Smooth muscle cell (in vitro differentiated cells): ENCODE results near the gene MGLL. TPM values are rescaled to one million over a fixed set of nuclear protein-coding genes. Genes with fewer than 3 reads are reported as not detected.
"Not testable (repeated sequence)": the region's sequence is repeated elsewhere in the genome, so short reads cannot be mapped to it uniquely, and the experiment has no call there.

Source experiments
- DNase-seq: peaks from one replicate; lab custom pipeline; 2025; ENCODE audit not compliant: unreplicated experiment; lab: John Stamatoyannopoulos, UW
- H2AFZ ChIP-seq: fragments of 200-600 bp; sonication (generic); 2 replicates; pipeline ENCODE4 v1.6.0; 2016; ENCODE audit warnings: antibody characterized with exemption, low read depth, mild to moderate bottlenecking
- H3F3A ChIP-seq: fragments of 200-600 bp; sonication (generic); 2 replicates; pipeline ENCODE4 v1.6.0; 2017; ENCODE audit warnings: antibody characterized with exemption, low read depth
- H3K27ac ChIP-seq: fragments of 200-600 bp; sonication (generic); 2 replicates; pipeline ENCODE4 v1.5.1; 2016; ENCODE audit warnings: low read depth, mild to moderate bottlenecking
- H3K27me3 ChIP-seq: fragments of 200-600 bp; sonication (generic); 2 replicates; pipeline ENCODE4 v1.6.1; 2016; ENCODE audit warnings: low read depth, mild to moderate bottlenecking
- H3K36me3 ChIP-seq: fragments of 200-600 bp; sonication (generic); 2 replicates; pipeline ENCODE4 v1.5.1; 2016; ENCODE audit warnings: low read depth
- H3K4me1 ChIP-seq: fragments of 200-600 bp; sonication (generic); 2 replicates; pipeline ENCODE4 v1.5.1; 2016; ENCODE audit warnings: low read depth
- H3K4me2 ChIP-seq: fragments of 200-600 bp; sonication (generic); 2 replicates; pipeline ENCODE4 v1.6.0; 2016; ENCODE audit warnings: mild to moderate bottlenecking
- H3K4me3 ChIP-seq: fragments of 200-600 bp; sonication (generic); 2 replicates; pipeline ENCODE4 v1.5.1; 2016; ENCODE audit warnings: mild to moderate bottlenecking
- H3K79me2 ChIP-seq: fragments of 200-600 bp; sonication (generic); 2 replicates; pipeline ENCODE4 v1.6.0; 2016; ENCODE audit warnings: low read depth, mild to moderate bottlenecking
- H3K9ac ChIP-seq: fragments of 200-600 bp; sonication (generic); 2 replicates; pipeline ENCODE4 v1.6.0; 2016; ENCODE audit warnings: low read depth
- H3K9me3 ChIP-seq: fragments of 200-600 bp; sonication (generic); replicated peaks from 2 replicates; pipeline ENCODE4 v1.5.1; 2016; ENCODE audit warnings: low read depth
- H4K20me1 ChIP-seq: fragments of 200-600 bp; sonication (generic); 2 replicates; pipeline ENCODE4 v1.6.0; 2016; ENCODE audit warnings: low read depth
- CTCF ChIP-seq: fragments of 200-600 bp; sonication (generic); IDR thresholded peaks from 2 replicates; pipeline ENCODE4 v1.5.1; 2017; ENCODE audit warnings: borderline replicate concordance, mild to moderate bottlenecking, antibody characterized with exemption; ENCODE audit not compliant: insufficient read depth, poor library complexity, severe bottlenecking
- WGBS: methylation state at CpG from one replicate; pipeline ENCODE4 v1.1.7; 2016; ENCODE audit warnings: low lambda C conversion rate; 5-methylcytosine and 5-hydroxymethylcytosine counted together
- polyA plus RNA-seq: library from polyadenylated mRNA; unstranded; fragments of >200 nt; fragmentation: Nextera tagmentation; extraction: Ambion mirVana; gene quantifications from 2 replicates; pipeline ENCODE4 v1.2.1, GENCODE V29; 2016
- total RNA-seq: library from RNA; depleted of rRNA; stranded (reverse); fragments of >200 nt; gene quantifications from 2 replicates; pipeline ENCODE4 v1.2.3, GENCODE V29; 2014

The MGLL gene
- total and polyA plus RNA-seq, 2 experiments from 2014 or later: 13.6 to 22.5 TPM

- H3K4me3 ChIP-seq: no peak overlapping the region
- no peaks in the 10 kb centered on the region for H3F3A ChIP-seq
- H3K79me2 ChIP-seq: no peaks in the 10 kb centered on the region
- no peak overlapping the region for H3K27ac ChIP-seq
- TF ChIP-seq CTCF: no peak
- no peak overlapping the region for H3K9ac ChIP-seq
- no peaks in the 10 kb centered on the region for H3K36me3 ChIP-seq
- DNase-seq: no peak
- H3K9me3 ChIP-seq: no peaks in the 10 kb centered on the region
- no peak overlapping the region for H2AFZ ChIP-seq
- H3K27me3 ChIP-seq: no peaks in the 10 kb centered on the region
- H4K20me1 ChIP-seq: no peaks in the 10 kb centered on the region
- peaks cover 18% of the 10 kb centered on the region for H3K4me1 ChIP-seq
- H3K4me2 ChIP-seq: no peak overlapping the region
- 88% methylated on average over 20 of the region's 22 CpGs for WGBS
Observed at GRCh38 chr3:127684871-127685707, 137.2 kb downstream of the MGLL start.

- H3K9me3 ChIP-seq: no peaks in the 10 kb centered on the region
- H3K79me2 ChIP-seq: no peaks in the 10 kb centered on the region
Observed at GRCh38 chr3:127682561-127682960, 139.8 kb downstream of the MGLL start.

GRCh38 chr3:127682175-127682554 is 140.2 kb downstream of the MGLL start:
- H3K36me3 ChIP-seq, H3F3A ChIP-seq, H2AFZ ChIP-seq, H3K27ac ChIP-seq, DNase-seq, H3K4me2 ChIP-seq, H3K9me3 ChIP-seq, H3K79me2 ChIP-seq, H4K20me1 ChIP-seq, H3K4me3 ChIP-seq, H3K9ac ChIP-seq, H3K27me3 ChIP-seq, H3K4me1 ChIP-seq: not testable (repeated sequence)
- 95% methylated on average over 6 of the region's 6 CpGs for WGBS

More at GRCh38 chr3:127682561-127682960, 139.8 kb downstream of the MGLL start:
- Histone ChIP-seq H3K4me2 (no peak overlapping the region), H3K9ac (no peak overlapping the region), H3F3A (no peaks in the 10 kb centered on the region), H3K27me3 (no peaks in the 10 kb centered on the region), H3K36me3 (no peaks in the 10 kb centered on the region), H3K27ac (no peak overlapping the region), H3K4me1 (no peaks in the 10 kb centered on the region), H3K4me3 (no peak overlapping the region), H4K20me1 (no peaks in the 10 kb centered on the region), H2AFZ (no peak overlapping the region)
- 85% methylated on average over 8 of the region's 8 CpGs for WGBS
- no peak for TF ChIP-seq CTCF
- no peak for DNase-seq

GRCh38 chr3:127680798-127681221 is 141.5 kb downstream of the MGLL start:
- H3K9me3 ChIP-seq: no peaks in the 10 kb centered on the region
- no peak for TF ChIP-seq CTCF
- H3K4me1 ChIP-seq: no peaks in the 10 kb centered on the region
- no peak overlapping the region for H3K27ac ChIP-seq
- H3K9ac ChIP-seq: no peak overlapping the region
- no peak overlapping the region for H3K4me3 ChIP-seq
- no peak for DNase-seq
- H3K4me2 ChIP-seq: no peak overlapping the region
- no peaks in the 10 kb centered on the region for H3K79me2 ChIP-seq
- H3K27me3 ChIP-seq: no peaks in the 10 kb centered on the region
- no peaks in the 10 kb centered on the region for H3K36me3 ChIP-seq
- no peaks in the 10 kb centered on the region for H3F3A ChIP-seq
- 90% methylated on average over 1 of the region's 1 CpG for WGBS
- H2AFZ ChIP-seq: no peak overlapping the region
- no peaks in the 10 kb centered on the region for H4K20me1 ChIP-seq
